DMS53 treated with DMSO at 0.1 percent for 48 hours (cell line): ENCODE data around the gene AGAP1.

Experiments used
- DNase-seq: peaks from one replicate; lab custom pipeline; 2025; ENCODE audit not compliant: unreplicated experiment; lab: John Stamatoyannopoulos, UW

AGAP1 gene

DNA sequence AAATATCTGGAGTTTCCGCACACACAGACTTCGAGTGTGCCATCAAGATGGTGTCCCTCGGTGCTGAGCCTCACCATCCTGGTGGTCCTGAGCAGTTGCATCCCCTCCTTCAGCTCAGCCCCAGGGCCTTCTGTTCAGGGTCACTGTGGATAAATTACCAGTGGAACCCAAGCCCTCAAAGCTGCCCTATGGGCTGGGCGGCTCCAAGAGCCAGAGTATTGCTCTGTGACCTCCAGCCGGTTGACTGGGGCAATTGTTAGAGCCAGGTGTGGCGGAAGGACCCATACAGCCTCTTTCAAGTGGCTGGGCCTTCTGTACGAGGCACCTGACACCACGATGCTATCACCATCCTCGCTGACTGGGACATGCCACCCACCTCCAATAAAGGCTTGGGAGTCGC is 458.9 kb downstream of the AGAP1 start:
- DNase-seq, result no peak

GRCh38 chr2:235954281-235954680 is 460.4 kb downstream of the AGAP1 start:
- no peak for DNase-seq

DNA sequence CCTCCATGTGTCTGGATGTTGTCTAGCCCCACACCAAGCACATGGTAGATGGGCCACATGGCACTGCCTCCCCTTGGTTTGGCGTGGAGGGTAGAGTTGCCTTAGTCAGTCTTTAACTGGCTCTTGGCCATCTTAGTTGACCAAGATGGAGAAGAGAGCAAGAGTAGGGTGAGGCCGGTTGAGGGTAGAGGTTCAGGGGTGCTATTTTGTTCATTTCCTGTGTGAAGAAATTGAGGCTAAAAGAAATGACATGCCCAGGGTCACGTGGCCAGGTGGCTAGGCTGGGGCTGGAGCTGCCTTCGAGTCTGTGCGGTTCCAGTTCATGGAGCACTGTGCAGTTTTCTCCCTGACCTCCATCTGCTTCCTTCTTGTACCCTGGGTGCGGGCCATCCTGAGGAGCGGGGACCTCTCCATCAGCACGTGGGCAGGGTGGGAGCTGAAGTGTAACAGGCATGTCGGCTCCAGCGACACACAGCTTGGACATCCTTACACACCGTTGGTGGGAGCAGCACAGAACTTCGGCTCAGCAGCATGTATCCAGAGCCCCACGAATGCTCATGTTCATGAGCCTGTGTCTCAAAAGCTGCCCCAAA is 461.1 kb downstream of the AGAP1 start:
- no peak for DNase-seq

GRCh38 chr2:235955664-235956063 is 461.8 kb downstream of the AGAP1 start:
- DNase-seq, result no peak

DNA sequence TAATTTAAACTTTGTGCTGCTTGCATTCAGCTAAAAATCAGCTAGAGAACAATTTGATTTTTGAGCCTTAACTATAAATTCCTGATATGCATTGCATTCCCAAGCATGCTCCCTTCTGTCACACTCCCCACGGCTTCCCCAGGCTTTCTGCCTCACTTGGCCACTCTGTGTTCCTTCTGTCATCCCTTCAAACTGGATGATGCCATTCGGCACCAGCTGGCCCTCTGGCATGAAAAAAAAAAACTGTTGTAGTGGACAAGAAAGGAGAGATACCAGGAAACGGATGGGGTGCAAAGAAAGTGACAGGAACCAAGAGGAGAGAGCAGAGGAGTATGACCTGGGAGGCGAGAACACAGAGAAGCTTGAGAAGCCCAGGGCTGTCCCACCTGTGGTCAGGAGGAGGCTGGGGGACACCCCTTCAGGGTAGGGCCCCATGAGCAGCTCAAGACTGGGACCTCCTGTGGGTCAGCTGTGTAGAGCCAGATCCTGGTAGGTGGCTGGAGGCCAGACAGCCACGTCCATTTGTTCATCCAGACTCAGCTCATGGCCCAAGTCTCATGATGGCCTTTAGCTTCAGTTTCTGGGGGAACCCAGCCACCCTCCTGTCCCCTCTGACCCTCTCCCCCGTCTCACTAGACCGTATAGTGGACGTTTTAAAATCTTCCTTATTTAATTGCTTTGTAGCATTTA is 462.6 kb downstream of the AGAP1 start:
- no peak for DNase-seq

GRCh38 chr2:235957251-235957650 is 463.4 kb downstream of the AGAP1 start:
- no peak for DNase-seq

DNA sequence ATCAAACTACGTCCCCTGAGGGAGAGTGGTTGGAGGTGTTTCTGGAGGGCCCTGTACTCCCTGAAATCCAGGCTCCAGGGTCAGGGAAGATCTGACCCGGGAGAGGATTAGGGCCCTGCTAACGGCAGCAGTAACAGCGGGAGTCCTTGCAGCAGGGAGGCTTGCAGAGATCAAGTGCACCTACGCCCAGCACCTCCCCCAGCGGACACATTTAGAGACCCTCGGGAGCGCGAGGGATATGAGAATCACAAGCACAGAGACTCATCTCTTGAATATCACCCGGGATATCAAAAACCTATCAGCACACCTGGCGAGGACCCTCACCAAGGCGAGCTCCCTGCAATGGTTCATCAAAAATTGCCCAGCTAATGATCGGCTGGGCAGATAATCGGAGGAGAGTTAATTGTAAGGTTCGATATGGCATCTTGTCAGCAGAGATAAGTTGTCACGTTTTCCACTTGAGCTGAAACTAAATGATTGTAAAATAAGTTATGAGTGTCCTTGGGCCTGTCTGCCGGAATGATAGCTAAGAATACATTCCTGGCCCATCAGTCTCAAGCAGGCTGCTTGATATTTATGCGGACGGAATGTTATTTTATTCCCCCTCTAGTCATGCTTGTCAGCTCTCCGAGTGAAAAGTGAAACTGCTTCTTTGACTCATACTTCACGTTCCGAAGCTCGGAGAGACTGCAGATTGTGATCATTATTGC is 464.5 kb downstream of the AGAP1 start:
- DNase-seq, result no peak

DNA sequence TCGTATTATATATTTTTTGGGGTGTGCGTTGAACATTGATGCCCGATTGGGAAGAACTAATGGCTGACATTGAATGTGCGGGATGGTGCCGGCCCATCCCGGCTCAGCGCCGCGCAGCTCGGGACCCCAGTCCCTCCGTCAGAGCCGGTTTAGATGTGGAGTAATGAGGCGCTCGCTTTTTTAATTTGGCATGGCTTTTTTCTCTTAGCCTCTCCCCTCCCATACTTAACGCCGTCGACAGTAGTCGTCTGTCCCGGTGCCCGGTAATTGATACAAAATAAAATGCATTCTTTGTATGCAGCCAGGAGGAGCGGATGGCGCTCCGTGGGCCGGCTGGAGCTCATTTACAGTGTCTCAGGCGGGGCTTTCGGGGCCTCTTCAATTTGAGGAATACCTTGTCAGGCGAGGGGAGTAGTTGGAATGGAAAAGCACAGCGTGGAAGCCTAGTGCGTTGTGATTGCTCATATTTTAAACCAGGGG is 465.1 kb downstream of the AGAP1 start:
- DNase-seq, result no peak

DNA sequence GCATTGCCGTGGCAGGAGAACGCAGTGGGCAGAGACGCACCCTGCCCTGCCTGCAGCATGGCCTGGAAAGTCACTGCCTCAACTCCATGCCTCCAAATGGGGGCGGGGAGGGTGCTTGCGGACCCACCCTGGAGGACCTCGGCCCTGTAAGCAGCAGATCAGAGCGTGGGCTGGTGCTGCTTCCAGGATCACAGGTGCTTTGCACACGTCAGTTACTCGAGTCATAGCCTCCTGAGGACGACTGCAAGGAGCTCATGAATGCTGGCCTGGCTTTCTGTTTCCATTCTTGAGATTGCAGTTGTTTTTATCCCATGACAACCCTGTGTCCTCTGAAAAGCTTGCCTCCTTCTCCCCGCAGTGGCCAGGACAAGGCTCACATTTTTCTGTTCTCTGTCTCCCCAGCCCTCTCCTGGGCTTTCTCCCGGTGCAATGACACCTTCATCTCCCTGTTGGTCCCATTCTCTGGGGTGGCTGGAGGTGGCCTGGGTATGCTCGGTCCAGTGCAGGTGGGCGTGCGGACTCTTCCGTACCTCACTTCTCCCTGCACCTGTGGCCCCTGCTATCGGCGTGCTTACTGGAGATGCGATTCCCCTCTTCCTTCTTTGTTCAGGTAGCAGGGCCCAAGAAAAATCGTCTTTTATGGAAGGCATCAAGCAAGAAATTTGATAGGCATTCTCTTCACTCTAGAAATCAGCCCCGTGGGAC is 466.3 kb downstream of the AGAP1 start:
- no peak for DNase-seq

GRCh38 chr2:235960716-235961640 is 467.1 kb downstream of the AGAP1 start:
- DNase-seq, result no peak

DNA sequence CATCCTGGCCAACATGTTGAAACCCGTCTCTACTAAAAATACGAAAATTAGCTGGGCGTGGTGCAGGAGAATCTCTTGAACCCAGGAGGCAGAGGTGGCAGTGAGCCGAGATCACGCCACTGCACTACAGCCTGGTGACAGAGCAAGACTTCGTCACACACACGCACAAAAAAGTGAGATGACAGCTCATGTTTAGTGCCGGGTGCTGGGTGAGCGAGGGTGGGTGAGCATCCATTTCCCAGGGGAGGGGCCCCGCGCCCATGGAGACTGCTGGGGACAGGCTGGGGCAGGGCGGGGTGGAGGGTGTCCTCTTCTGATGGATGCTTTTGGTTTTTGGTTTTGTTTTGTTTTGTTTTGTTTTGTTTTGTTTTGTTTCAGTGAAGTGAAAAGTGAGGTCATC is 467.9 kb downstream of the AGAP1 start:
- DNase-seq, result no peak

- no peak for DNase-seq
Observed at GRCh38 chr2:235963853-235964577, 470.2 kb downstream of the AGAP1 start.

DNA sequence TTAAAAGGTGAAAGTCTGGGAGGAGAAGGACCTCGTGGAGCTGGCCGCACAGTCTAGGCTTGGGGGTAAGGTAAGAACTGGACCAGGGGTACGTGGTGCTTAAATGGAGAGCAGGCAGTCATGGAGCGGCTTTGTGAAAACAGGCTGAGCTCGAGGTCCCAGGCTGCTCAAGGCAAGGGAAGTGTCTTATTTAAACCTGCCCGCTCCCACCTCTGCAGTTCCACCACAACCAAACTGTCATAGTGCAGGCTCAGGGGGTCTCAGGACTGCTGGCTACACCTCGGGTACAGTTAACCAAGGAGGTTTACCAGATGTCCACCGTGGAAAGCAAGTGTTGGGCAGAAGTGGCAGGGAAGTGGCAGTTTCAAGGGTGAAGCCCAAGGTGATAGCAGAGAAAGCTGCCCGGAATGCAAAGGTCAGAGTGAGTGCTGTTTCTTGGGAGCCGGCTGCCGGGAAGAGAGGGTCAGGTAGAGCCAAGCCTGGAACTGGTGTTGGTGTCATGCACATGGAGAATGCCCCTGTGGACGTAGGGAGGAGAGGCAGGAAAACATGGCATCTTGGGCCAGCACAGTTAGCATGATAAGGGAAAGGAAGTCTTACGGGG is 471.0 kb downstream of the AGAP1 start:
- DNase-seq, result no peak

- DNase-seq, result no peak
Observed at GRCh38 chr2:235966396-235966795, 472.6 kb downstream of the AGAP1 start.

GRCh38 chr2:235966932-235967757 is 473.3 kb downstream of the AGAP1 start:
- no peak for DNase-seq

DNA sequence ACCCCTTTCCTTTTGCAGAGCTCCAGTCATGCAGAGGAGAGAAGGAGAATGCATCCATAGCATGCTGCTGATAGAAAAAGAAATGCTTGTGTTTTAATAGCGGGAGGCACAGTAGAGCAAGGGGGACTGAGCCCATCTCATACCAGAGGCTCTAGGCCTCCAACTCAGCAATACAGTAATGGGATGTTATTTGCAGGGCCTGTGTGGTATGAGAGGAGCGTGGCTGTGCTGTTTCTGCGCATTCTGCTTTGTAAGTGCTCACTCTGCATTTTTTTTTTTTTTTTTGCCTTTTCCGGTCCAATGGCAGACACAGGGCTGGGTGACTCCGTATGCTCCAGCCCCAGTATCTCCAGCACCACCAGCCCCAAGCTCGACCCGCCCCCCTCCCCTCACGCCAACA is 474.3 kb downstream of the AGAP1 start:
- no peak for DNase-seq

DNA sequence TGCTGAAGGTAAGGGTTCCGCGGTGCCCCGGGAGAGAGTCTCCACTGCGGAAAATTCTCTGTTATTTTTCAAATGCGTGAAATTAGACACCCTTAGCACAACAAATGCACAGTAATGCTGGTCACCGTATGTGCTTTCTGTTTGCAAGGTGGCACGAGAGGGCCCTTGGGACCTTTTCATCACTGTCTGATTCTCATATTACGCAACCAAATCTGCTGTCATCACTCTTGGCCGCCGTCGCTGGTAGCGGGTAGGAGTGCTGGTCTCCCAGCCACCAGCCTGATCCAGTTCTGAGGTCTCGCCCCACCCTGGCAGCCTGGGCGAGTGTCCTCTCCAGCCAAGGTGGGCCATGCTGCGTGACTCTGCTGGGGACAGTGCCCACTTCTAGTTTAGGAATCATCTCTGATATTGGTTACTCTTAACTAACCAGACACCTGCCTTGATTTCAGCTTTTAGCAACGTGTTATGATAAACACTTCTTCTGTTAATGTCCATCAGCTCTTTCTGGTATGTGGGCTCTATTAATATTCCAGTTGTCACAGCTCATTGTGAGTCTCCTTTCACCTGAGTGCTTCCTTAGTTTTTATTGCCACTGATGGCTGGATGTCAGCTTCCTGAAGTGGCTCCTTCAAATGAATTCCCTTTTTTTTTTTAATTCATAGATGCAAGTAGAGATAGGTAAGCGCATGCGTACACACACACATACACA is 474.9 kb downstream of the AGAP1 start:
- DNase-seq, result no peak
